ENCODE results near the gene BCAR1. TPM values are rescaled to one million over a fixed set of nuclear protein-coding genes. Genes with fewer than 3 reads are reported as not detected.

BCAR1 gene
- total and polyA plus RNA-seq, 10 of the 15 experiments (the other 5 are each of a cell fraction or from before 2014, with no cell fraction given) = 0.13 to 14.1 (median 2.8) TPM; not detected in 1

- Histone ChIP-seq H3K27ac (ENCODE audit: control insufficient read depth, insufficient read depth) (no peak overlapping the region), H3K9me3 (replicated peaks; ENCODE audit: control insufficient read depth, insufficient read depth, low read length) (no peaks in the 10 kb centered on the region), H3K9ac (ENCODE audit: control insufficient read depth, insufficient read depth, low read length) (no peak overlapping the region), H3K36me3 (ENCODE audit: control insufficient read depth in 2 of 2, insufficient read depth in 2 of 2, low read length in 1 of 2) (no peaks in the 10 kb centered on the region), H3K79me2 (ENCODE audit: control insufficient read depth, insufficient read depth, low read length) (no peaks in the 10 kb centered on the region), H3K27me3 (replicated peaks in 1 of 2; ENCODE audit: control insufficient read depth in 2 of 2, insufficient read depth in 2 of 2, low read length in 1 of 2) (peaks cover 1 to 4% of the 10 kb centered on the region in 2 experiments), H3K4me1 (ENCODE audit: control insufficient read depth, insufficient read depth, low read length) (peaks cover 3% of the 10 kb centered on the region; the same call in 1 of the 2 replicates), H3K4me3 (no peak overlapping the region), H4K20me1 (ENCODE audit: control insufficient read depth, insufficient read depth) (no peaks in the 10 kb centered on the region), H2AFZ (ENCODE audit: control insufficient read depth, low read depth, low read length) (no peak overlapping the region), H3K4me2 (ENCODE audit: control insufficient read depth, insufficient read depth) (no peak overlapping the region)
- no peak for FAIRE-seq
- ChIA-PET POLR2A (interaction anchor here (1.5 kb wide), 1 partner anchor 20 kb away, joined by 3 read pairs; no protein-coding TSS in a partner anchor), SMC1A (ENCODE audit: uncharacterized antibody, unreplicated experiment) (interaction anchor here (0.6 to 5.2 kb wide), 8 partner anchors 9 to 577 kb away, joined by 3 to 52 read pairs (median 3); no protein-coding TSS in a partner anchor), RAD21 (ENCODE audit: unreplicated experiment) (interaction anchor here (0.9 to 1.9 kb wide), 6 partner anchors 183 to 353 kb away, joined by 3 to 4 read pairs (median 4); no protein-coding TSS in a partner anchor), CTCF (interaction anchor here (2.1 to 7.9 kb wide), 6 partner anchors 35 to 268 kb away, joined by 4 to 170 read pairs (median 66); partner anchors contain the start of gene TMEM170A)
- no TSS peak for BruUV-seq (replicated peaks)
- DNase-seq (ENCODE audit: low read depth, low spot score) = no peak
- in situ Hi-C loops (cut with MboI) (no loop called here), intact Hi-C loops (cut with micrococcal nuclease; ENCODE audit: unreplicated experiment) (loop anchor here (5.0 kb wide), 2 partner anchors 35 to 385 kb away; no protein-coding TSS in a partner anchor)
- ATAC-seq = no peak
- WGBS (ENCODE audit: insufficient coverage, insufficient replicate concordance, low lambda C conversion rate, missing lambda C conversion rate) = 42% methylated on average over 9 of the region's 9 CpGs
- TF ChIP-seq NFYB (IDR thresholded peaks at IDR 0.05; ENCODE audit: insufficient read depth, low read depth, low read length) = no peak
- no peak for TF ChIP-seq NFXL1 (IDR thresholded peaks at IDR 0.05; ENCODE audit: borderline replicate concordance)
- no peak for TF ChIP-seq SMAD1 (IDR thresholded peaks at IDR 0.05; ENCODE audit: low read depth, partially characterized antibody)
- no peak for TF ChIP-seq NKRF (conservative IDR thresholded peaks at IDR 0.05)
- TF ChIP-seq RELB (IDR thresholded peaks at IDR 0.05; ENCODE audit: low read depth) = no peak
- no peak for TF ChIP-seq IRF3 (IDR thresholded peaks at IDR 0.05)
- no peak for TF ChIP-seq USF1 (IDR thresholded peaks at IDR 0.05; ENCODE audit: borderline replicate concordance, extremely low read length, insufficient read depth, low read depth, low read length)
- TF ChIP-seq ZNF217 (IDR thresholded peaks at IDR 0.05) = no peak
- no peak for TF ChIP-seq SUPT20H (IDR thresholded peaks at IDR 0.05; ENCODE audit: borderline replicate concordance, control insufficient read depth, low read depth, low read length)
- no peak for TF ChIP-seq SIN3A (IDR thresholded peaks at IDR 0.05; ENCODE audit: low read depth, low read length)
- no peak for TF ChIP-seq ZBTB40 (IDR thresholded peaks at IDR 0.05; ENCODE audit: borderline replicate concordance)
- no peak for TF ChIP-seq CHD4 (IDR thresholded peaks at IDR 0.05)
- no peak for TF ChIP-seq BACH1 (IDR thresholded peaks at IDR 0.05; ENCODE audit: borderline replicate concordance)
Measured at GRCh38 chr16:75196836-75197235, 54.6 kb downstream of the BCAR1 start.
